Mononuclear cell (primary cell): ENCODE results near the gene KMT2B. TPM values are rescaled to one million over a fixed set of nuclear protein-coding genes. Genes with fewer than 3 reads are reported as not detected.
"Not testable (repeated sequence)": the region's sequence is repeated elsewhere in the genome, so short reads cannot be mapped to it uniquely, and the experiment has no call there.

Experiments used
- H3K27me3 ChIP-seq: 2 replicates; pipeline ENCODE4 v1.6.0; 2011; ENCODE audit warnings: low read length, control low read depth; ENCODE audit not compliant: insufficient read depth
- H3K4me1 ChIP-seq: 2 replicates; pipeline ENCODE4 v1.5.1; 2011; ENCODE audit warnings: mild to moderate bottlenecking, low read length, control low read depth; ENCODE audit not compliant: insufficient read depth
- H3K4me3 ChIP-seq: 2 replicates; pipeline ENCODE4 v1.5.1; 2011; ENCODE audit warnings: mild to moderate bottlenecking, low read length, moderate library complexity
- H3K9me3 ChIP-seq: 2 replicates; pipeline ENCODE4 v1.5.1; 2011; ENCODE audit warnings: low read depth, mild to moderate bottlenecking, control low read depth, low read length
- total RNA-seq: library from RNA; depleted of rRNA; stranded (reverse); fragments of >200 nt; gene quantifications from one replicate; pipeline ENCODE4 v1.2.3, GENCODE V29; 2012

The KMT2B gene
- total RNA-seq, 1 donor: 10.8 TPM

DNA sequence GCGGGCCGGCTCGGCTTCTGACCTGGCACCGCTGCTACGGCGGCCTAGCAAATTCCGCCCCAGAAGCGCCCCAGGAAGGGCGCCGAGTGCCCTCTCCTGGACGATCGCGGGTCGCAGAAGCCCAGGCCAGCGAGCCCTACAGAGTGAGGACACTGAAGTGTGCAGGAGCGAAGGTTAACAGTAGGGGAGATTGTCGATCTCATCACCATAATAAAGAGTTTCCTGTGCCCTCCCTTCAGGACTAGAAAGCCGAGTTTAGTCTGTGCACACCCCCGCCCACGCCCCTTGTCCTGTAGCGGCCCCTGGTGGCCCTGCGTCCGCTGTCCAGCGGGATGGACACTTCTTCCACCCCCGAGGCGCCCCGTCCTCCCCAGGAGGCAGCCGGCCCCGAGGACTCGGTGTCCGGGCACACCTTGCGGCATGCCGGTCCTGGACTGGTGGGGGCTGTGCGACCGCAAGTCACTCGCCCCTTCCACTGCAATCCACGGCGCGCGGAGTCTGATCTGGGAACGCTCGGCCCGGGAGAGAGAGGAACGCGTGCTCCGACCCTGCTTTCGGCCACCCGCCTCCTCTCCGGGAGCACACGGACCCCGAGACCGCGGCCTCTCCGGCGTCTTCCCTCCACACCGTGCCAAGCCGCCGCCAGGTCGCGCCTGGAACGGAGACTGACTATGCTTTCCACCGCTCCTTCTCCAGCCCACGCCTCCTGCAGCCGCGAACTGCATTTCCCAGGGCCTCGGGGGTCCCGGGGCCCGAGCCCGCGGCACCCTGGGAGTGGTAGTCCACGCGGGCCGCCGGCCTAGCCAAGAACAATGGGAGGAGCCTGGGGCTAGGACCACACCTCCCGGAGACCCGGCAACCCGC is 770 bp upstream of the KMT2B start:
- Histone ChIP-seq H3K9me3 (no peaks in the 10 kb centered on the region), H3K4me1 (peaks cover 60% of the 10 kb centered on the region), H3K27me3 (no peaks in the 10 kb centered on the region), H3K4me3 (peak overlapping the region; percentile 63)

DNA sequence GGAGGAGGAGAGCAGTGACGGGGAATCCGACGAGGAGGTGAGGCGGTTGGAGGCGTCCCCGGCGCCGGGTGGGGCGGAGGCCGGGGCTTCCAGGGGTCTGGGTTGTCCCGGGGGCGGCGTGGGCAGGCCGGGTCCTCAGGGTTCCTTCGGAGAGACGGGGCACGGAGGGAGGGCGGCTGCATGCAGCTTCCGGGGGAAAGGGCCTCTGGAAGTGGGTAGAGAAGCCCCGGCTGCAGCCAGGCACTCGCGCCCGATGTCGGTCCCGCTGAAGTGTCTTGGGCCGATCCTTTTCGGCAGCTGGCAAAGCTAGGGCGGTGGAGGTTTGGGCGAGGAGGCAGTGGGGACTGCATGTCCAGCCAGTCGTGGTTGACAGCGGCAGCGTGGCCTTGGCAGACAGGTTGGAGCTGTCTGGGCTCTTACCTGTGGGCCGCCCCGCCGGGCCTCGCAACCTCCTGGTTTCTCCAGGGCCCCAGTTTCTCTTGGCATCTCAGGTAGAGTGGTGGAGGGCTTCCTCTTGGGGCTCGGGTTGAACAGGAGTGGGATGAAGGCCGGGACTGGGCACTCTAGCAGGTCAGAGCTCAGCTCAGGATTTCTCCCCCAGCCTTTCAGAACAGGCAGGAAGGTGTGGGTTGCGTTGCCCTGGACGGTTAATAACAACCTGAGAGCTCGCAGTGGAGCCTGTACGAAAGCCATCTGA is 690 bp downstream of the KMT2B start:
- Histone ChIP-seq H3K4me1 (peaks cover 46% of the 10 kb centered on the region), H3K9me3 (no peaks in the 10 kb centered on the region), H3K27me3 (no peaks in the 10 kb centered on the region), H3K4me3 (peak overlapping the region; percentile 50)

DNA sequence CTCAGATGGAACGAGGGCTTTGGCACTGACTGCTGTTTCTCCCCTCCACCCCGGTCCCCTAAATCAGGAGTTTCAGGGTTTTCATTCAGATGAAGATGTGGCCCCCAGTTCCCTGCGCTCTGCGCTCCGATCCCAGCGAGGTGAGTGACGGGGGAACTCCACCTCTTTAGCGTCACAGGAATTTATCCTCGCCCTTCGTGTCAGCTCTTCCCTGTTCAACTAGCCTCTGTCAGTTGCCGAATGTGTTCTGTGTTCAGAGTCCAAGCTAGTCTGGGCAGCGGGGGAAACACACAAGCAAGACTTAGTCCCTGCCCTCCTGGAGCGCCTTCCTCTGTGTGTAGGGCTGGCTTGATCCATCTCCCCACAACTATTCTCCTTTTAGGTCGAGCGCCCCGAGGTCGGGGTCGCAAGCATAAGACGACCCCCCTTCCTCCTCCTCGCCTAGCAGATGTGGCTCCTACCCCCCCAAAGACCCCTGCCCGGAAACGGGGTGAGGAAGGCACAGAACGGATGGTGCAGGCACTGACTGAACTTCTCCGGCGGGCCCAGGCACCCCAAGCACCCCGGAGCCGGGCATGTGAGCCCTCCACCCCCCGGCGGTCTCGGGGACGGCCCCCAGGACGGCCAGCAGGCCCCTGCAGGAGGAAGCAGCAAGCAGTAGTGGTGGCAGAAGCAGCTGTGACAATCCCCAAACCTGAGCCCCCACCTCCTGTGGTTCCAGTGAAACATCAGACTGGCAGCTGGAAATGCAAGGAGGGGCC is 1.8 kb downstream of the KMT2B start:
- Histone ChIP-seq H3K4me3 (no peak overlapping the region), H3K27me3 (no peaks in the 10 kb centered on the region), H3K4me1 (peaks cover 38% of the 10 kb centered on the region), H3K9me3 (no peaks in the 10 kb centered on the region)

DNA sequence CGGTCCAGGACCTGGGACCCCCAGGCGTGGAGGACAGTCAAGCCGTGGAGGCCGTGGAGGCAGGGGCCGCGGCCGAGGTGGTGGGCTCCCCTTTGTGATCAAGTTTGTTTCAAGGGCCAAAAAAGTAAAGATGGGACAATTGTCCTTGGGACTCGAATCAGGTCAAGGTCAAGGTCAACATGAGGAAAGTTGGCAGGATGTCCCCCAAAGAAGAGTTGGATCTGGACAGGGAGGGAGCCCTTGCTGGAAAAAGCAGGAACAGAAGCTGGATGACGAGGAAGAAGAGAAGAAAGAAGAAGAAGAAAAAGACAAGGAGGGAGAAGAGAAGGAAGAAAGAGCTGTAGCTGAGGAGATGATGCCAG is 2.3 kb downstream of the KMT2B start:
- Histone ChIP-seq H3K27me3 (no peaks in the 10 kb centered on the region), H3K9me3 (no peaks in the 10 kb centered on the region), H3K4me1 (peaks cover 32% of the 10 kb centered on the region), H3K4me3 (no peak overlapping the region)

DNA sequence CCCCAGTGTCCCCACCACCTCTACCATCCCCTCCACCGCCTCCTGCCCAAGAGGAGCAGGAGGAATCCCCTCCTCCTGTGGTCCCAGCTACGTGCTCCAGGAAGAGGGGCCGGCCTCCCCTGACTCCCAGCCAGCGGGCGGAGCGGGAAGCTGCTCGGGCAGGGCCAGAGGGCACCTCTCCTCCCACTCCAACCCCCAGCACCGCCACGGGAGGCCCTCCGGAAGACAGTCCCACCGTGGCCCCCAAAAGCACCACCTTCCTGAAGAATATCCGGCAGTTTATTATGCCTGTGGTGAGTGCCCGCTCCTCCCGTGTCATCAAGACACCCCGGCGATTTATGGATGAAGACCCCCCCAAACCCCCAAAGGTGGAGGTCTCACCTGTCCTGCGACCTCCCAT is 2.8 kb downstream of the KMT2B start:
- Histone ChIP-seq H3K4me3 (no peak overlapping the region), H3K27me3 (no peaks in the 10 kb centered on the region), H3K9me3 (no peaks in the 10 kb centered on the region), H3K4me1 (peaks cover 27% of the 10 kb centered on the region)

DNA sequence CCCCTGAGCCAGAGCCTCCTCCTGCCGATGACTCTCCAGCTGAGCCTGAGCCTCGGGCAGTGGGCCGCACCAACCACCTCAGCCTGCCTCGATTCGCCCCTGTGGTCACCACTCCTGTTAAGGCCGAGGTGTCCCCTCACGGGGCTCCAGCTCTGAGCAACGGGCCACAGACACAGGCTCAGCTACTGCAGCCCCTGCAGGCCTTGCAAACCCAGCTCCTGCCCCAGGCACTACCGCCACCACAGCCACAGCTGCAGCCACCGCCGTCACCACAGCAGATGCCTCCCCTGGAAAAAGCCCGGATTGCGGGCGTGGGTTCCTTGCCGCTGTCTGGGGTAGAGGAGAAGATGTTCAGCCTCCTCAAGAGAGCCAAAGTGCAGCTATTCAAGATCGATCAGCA is 3.6 kb downstream of the KMT2B start:
- H3K9me3 ChIP-seq: no peaks in the 10 kb centered on the region
- H3K4me1 ChIP-seq: peaks cover 20% of the 10 kb centered on the region
- H3K27me3 ChIP-seq: no peaks in the 10 kb centered on the region
- no peak overlapping the region for H3K4me3 ChIP-seq

DNA sequence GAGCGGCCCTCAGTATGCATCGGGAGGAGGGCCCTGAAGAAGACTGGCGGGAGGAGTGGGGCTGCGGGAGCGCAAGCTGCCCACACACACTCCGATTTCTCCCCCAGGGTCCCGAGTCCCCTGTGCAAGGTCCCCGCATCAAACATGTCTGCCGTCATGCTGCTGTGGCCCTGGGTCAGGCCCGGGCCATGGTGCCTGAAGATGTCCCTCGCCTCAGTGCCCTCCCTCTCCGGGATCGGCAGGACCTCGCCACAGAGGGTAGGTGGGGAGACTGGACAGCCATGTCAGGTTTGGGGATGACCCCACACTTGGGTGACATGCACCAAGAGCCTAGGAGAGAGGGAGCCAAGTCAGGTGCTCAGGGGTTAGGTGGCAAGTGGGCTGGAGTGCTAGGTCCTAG is 4.7 kb downstream of the KMT2B start:
- H3K27me3 ChIP-seq: no peaks in the 10 kb centered on the region
- no peak overlapping the region for H3K4me3 ChIP-seq
- H3K9me3 ChIP-seq: no peaks in the 10 kb centered on the region
- peaks cover 18% of the 10 kb centered on the region for H3K4me1 ChIP-seq

DNA sequence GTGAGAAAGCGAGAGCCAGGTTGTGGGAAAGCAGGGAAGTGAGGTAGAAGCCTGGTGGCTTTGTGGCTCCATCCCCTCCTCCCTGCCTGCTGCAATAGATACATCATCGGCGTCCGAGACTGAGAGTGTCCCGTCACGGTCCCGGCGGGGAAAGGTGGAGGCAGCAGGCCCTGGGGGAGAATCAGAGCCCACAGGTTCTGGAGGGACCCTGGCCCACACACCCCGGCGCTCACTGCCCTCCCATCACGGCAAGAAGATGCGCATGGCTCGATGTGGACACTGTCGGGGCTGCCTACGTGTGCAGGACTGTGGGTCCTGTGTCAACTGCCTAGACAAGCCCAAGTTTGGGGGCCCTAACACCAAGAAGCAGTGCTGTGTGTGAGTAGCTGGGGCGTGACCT is 5.1 kb downstream of the KMT2B start:
- peaks cover 18% of the 10 kb centered on the region for H3K4me1 ChIP-seq
- no peak overlapping the region for H3K4me3 ChIP-seq
- no peaks in the 10 kb centered on the region for H3K9me3 ChIP-seq
- H3K27me3 ChIP-seq: no peaks in the 10 kb centered on the region

DNA sequence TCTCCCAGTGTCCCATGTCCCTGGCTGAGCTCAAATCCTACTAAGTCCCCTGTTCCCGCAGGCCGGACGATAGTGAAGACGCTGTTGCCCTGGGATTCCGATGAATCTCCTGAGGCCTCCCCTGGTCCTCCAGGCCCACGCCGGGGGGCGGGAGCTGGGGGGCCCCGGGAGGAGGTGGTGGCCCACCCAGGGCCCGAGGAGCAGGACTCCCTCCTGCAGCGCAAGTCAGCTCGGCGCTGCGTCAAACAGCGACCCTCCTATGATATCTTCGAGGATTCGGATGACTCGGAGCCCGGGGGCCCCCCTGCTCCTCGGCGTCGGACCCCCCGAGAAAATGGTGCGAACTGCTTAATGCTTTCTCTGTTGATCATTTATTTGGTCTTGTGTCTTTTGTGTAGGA is 5.9 kb downstream of the KMT2B start:
- H3K27me3 ChIP-seq: no peaks in the 10 kb centered on the region
- peaks cover 15% of the 10 kb centered on the region for H3K4me1 ChIP-seq
- no peak overlapping the region for H3K4me3 ChIP-seq
- H3K9me3 ChIP-seq: no peaks in the 10 kb centered on the region

DNA sequence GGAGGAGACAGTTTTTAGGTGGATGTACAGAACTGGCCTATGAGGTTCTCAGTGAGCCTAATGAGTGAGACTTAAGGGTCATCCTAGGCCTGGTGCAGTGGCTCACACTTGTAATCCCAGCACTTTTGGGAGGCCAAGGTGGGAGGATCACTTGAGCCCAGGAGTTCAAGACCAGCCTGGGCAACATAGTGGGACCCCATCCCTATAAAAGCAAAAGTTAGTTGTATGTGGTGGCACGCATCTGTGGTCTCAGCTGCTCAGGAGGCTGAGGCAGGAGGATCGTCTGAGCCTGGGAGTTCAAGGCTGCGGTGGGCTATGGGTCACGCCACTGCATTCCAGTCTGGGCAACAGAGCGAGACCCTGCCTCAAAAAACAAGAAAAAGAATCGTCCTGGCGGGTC is 6.3 kb downstream of the KMT2B start:
- peaks cover 10% of the 10 kb centered on the region for H3K4me1 ChIP-seq
- not testable (repeated sequence) for H3K27me3 ChIP-seq

DNA sequence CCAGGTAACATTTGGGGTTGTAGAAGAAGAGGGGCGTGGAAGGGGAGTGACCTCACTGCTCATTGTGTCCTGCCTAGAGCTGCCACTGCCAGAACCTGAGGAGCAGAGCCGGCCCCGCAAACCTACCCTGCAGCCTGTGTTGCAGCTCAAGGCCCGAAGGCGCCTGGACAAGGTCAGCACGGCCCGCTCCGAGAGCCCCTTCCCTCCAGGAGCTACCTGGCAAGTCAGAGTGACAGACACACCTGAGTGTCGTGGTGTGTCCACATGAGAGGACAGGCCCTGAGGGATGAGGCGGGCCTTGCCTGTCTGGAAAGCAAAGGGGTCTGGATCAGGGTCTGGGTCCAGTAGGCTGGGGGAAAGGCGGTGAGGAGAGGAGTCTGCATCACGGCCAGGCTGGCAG is 6.8 kb downstream of the KMT2B start:
- Histone ChIP-seq H3K27me3 (no peaks in the 10 kb centered on the region), H3K9me3 (no peaks in the 10 kb centered on the region), H3K4me1 (peaks cover 6% of the 10 kb centered on the region), H3K4me3 (no peak overlapping the region)

More for the DNA sequence above, 6.3 kb downstream of the KMT2B start:
- not testable (repeated sequence) for H3K9me3 ChIP-seq, H3K4me3 ChIP-seq

DNA sequence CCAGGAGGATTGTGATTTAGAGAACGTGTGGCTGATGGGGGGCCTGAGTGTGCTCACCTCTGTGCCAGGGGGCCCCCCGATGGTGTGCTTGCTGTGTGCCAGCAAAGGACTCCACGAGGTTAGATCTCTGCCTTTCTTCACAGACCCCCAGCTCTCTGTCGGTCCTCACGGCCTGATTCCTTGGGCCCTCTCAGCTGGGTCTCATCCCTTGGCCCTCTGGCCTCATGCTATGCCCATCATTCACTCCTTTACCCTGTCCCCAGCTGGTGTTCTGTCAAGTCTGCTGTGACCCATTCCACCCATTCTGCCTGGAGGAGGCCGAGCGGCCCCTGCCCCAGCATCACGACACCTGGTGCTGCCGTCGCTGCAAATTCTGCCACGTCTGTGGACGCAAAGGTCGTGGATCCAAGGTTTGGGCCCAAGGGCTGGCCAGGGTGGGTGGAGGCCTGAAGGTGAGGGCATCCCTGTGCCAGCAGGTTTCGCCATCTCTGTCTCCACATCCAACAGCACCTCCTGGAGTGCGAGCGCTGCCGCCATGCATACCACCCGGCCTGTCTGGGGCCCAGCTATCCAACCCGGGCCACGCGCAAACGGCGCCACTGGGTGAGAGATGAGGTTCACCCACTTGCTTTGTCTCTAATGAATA is 7.5 kb downstream of the KMT2B start:
- Histone ChIP-seq H3K4me1 (no peaks in the 10 kb centered on the region), H3K4me3 (no peak overlapping the region), H3K9me3 (no peaks in the 10 kb centered on the region), H3K27me3 (no peaks in the 10 kb centered on the region)

DNA sequence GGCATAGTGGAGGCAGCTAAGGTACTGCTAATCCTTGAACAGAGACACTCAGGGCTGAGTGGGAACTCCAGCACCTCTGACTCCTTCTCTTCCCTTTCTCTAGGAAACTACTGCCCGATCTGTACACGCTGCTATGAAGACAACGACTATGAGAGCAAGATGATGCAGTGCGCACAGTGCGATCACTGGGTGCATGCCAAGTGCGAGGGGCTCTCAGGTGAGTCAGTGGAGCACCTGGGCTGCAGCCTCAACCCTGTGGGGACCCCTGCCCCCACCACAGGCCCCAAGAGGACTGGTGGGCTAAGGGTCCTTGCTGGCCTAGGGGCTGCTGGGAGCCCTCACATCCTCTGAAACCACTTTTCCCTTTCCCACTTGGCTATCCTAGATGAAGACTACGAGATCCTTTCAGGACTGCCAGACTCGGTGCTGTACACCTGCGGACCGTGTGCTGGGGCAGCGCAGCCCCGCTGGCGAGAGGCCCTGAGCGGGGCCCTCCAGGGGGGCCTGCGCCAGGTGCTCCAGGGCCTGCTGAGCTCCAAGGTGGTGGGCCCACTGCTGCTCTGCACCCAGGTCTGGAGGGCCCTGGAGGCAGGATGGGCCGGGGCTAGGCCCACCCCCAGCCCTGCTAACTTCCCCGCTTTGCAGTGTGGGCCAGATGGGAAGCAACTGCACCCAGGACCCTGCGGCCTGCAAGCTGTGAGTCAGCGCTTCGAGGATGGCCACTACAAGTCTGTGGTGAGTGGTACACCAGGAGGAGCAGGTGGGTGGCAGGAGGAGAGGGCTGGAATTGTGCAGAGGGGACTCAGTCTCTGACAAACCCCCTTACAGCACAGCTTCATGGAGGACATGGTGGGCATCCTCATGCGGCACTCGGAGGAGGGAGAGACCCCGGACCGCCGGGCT is 9.5 kb downstream of the KMT2B start:
- Histone ChIP-seq H3K27me3 (no peaks in the 10 kb centered on the region), H3K9me3 (no peaks in the 10 kb centered on the region), H3K4me1 (no peaks in the 10 kb centered on the region), H3K4me3 (no peak overlapping the region)
